ENCODE results near the gene DLGAP4. TPM values are rescaled to one million over a fixed set of nuclear protein-coding genes. Genes with fewer than 3 reads are reported as not detected.

DLGAP4 gene
- total and polyA plus RNA-seq, 10 of the 15 experiments (the other 5 are each of a cell fraction or from before 2014, with no cell fraction given) = 0.42 to 43.3 (median 19.0) TPM

DNA sequence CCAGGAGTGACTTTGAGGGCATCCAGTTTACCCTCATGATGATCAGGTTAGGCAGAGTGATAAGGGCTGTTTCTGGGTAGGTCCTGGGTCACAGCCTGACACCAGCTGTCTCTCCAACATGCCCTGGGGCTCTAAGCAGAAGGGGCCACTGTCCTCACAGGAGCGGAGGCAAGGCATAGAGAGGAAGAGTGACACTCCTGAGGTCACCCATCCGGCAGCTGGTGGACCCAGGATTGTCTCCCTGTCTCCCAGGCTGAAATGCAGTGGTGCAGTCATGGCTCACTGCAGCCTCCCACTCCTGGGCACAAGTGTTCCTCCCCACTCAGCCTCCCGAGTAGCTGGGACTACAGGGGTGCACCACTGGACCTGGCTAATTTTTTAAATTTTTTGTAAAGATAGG, 12.0 kb downstream of the DLGAP4 start:
- no peak overlapping the region for H3K9ac ChIP-seq (ENCODE audit: control insufficient read depth, insufficient read depth, low read length)
- in situ Hi-C loops (cut with MboI) (no loop called here), intact Hi-C loops (cut with micrococcal nuclease; ENCODE audit: unreplicated experiment) (no loop called here)
- POLR2A ChIA-PET = no interaction called here
- H2AFZ ChIP-seq (ENCODE audit: control insufficient read depth, low read depth, low read length) = no peak overlapping the region
- H4K20me1 ChIP-seq (ENCODE audit: control insufficient read depth, insufficient read depth) = no peaks in the 10 kb centered on the region
- ATAC-seq (no peak), DNase-seq (ENCODE audit: low read depth, low spot score) (no peak), FAIRE-seq (no peak)
- H3K27me3 ChIP-seq (replicated peaks in 1 of 2; ENCODE audit: control insufficient read depth in 2 of 2, insufficient read depth in 2 of 2, low read length in 1 of 2) = peaks cover 2 to 3% of the 10 kb centered on the region in 2 experiments; a peak in 3 of 4 replicates
- SMC1A ChIA-PET (ENCODE audit: uncharacterized antibody, unreplicated experiment) = no interaction called here
- peaks cover 4% of the 10 kb centered on the region; the same call in 1 of the 2 replicates for H3K4me1 ChIP-seq (ENCODE audit: control insufficient read depth, insufficient read depth, low read length)
- no peak overlapping the region for H3K4me2 ChIP-seq (ENCODE audit: control insufficient read depth, insufficient read depth)
- BruUV-seq (replicated peaks) = no TSS peak
- H3K36me3 ChIP-seq (ENCODE audit: control insufficient read depth in 2 of 2, insufficient read depth in 2 of 2, low read length in 1 of 2) = no peaks in the 10 kb centered on the region
- RAD21 ChIA-PET (ENCODE audit: unreplicated experiment) = no interaction called here
- 0% methylated on average over 3 of the region's 3 CpGs for WGBS (ENCODE audit: insufficient coverage, insufficient replicate concordance, low lambda C conversion rate, missing lambda C conversion rate)
- no peaks in the 10 kb centered on the region for H3K79me2 ChIP-seq (ENCODE audit: control insufficient read depth, insufficient read depth, low read length)
- CTCF ChIA-PET = interaction anchor here (0.7 kb wide), 1 partner anchor 325 kb away, joined by 5 read pairs; no protein-coding TSS in a partner anchor
- TF ChIP-seq ZZZ3 (IDR thresholded peaks at IDR 0.05; ENCODE audit: control insufficient read depth, insufficient read length, low read depth) = no peak
- TF ChIP-seq PRDM15 (CRISPR knock-in tag; IDR thresholded peaks at IDR 0.05) = no peak
- TF ChIP-seq TCF7 (IDR thresholded peaks at IDR 0.05; ENCODE audit: borderline replicate concordance) = no peak
- no peak for TF ChIP-seq ZNF217 (IDR thresholded peaks at IDR 0.05)
- no peak for TF ChIP-seq STAT1 (conservative IDR thresholded peaks at IDR 0.05)
- TF ChIP-seq PKNOX1 (IDR thresholded peaks at IDR 0.05) = no peak
- no peak for TF ChIP-seq BRCA1 (IDR thresholded peaks at IDR 0.05; ENCODE audit: low read depth, low read length)
- TF ChIP-seq ETV6 (conservative IDR thresholded peaks at IDR 0.05 in 1 of 2, IDR thresholded peaks at IDR 0.05 in 1 of 2; ENCODE audit: borderline replicate concordance in 1 of 2, low read depth in 1 of 2) = no peak
- TF ChIP-seq PAX8 (IDR thresholded peaks at IDR 0.05) = no peak
- TF ChIP-seq, protein P1, sequence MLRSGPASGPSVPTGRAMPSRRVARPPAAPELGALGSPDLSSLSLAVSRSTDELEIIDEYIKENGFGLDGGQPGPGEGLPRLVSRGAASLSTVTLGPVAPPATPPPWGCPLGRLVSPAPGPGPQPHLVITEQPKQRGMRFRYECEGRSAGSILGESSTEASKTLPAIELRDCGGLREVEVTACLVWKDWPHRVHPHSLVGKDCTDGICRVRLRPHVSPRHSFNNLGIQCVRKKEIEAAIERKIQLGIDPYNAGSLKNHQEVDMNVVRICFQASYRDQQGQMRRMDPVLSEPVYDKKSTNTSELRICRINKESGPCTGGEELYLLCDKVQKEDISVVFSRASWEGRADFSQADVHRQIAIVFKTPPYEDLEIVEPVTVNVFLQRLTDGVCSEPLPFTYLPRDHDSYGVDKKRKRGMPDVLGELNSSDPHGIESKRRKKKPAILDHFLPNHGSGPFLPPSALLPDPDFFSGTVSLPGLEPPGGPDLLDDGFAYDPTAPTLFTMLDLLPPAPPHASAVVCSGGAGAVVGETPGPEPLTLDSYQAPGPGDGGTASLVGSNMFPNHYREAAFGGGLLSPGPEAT (IDR thresholded peaks at IDR 0.05; ENCODE audit: low read depth) = no peak
- no peak overlapping the region for H3K4me3 ChIP-seq
- H3K9me3 ChIP-seq (replicated peaks; ENCODE audit: control insufficient read depth, insufficient read depth, low read length) = no peaks in the 10 kb centered on the region
- H3K27ac ChIP-seq (ENCODE audit: control insufficient read depth, insufficient read depth) = no peak overlapping the region

Measured in GM12878 (cell line).